ENCODE measurements around the gene MED29.
A peak's percentile ranks its signal among the peaks of the same experiment; 100 is the strongest.

Gene MED29

DNA sequence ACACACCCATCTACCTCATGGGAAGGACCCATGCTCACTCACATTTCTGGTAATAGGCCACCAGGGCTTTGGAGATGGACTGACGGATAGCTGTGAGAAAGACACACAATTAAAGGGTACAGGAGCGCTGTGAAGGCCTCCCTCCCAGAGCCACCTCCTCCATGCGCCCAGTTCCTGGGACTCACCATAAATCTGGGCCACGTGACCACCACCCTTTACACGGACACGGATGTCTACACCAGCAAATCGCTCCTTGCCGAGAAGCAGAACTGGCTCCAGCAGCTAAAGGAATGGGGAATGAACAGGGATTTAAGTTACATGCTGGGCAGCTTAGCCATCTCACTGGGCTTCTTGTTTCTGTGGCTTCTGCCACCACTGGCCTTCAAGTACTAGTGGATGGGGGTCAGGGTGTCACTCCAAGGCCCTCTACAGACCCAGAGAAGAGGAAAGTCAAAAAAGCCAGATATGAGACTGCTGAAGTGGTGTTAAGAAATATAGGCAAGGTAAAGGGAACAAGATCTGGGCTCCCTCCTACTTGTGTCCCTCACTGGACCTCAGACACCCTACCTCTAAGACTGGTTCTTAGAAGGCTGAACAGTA is 42.4 kb downstream of the MED29 start:
- no peak for DNase-seq

DNA sequence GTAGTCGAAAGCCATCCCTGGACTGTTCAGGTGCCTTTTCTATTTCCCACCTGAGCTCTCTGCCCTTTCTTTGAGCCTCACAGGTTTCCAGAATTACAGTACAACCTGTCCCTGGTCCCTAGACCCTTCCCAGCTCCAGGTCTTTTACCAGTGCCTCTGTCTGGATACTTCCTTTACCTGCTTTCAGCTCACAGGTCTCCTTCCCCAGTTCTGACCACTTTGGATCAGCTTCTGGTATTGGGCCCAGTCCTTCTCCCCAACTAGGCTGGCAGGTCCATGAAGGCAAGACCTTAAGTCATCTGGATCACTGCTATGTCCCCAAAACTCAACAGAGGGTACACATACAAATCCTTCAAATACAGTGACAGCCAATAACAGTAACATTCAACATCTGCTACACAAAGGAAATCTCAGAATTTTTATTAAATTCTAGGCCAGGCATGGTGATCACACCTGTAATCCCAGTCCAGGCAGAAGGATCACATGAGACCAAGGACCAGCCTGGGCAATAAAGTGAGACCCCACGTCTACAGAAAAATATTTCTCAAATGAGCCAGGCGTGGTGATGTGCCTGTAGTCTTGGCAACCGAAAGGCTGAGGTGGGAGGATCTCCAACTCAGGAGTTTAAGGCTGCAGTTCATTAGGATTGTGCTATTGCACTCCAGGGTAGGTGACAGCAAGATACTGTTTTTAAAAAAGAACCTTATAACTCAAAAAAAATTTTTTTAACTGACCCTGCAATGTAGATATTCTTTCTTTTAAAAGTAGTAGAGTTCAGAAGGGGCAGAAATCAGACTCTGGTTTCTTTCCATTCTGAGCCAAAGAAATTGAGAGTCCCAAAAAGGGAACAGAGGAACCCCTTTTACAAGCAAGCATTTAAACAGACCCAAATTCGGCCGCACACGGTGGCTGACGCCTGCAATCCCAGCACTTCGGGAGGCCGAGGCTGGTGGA is 43.2 kb downstream of the MED29 start:
- DNase-seq: no peak

GRCh38 chr19:39435499-39436349 is 44.5 kb downstream of the MED29 start, which contains the start of gene RPS16:
Gene RPS16, minus strand, starts transcription at chr19:39435949. Its CDS starts 54 bp downstream, at chr19:39435895.
- DNase-seq: peak; percentile 100

GRCh38 chr19:39436350-39436716 is 45.2 kb downstream of the MED29 start:
- DNase-seq: no peak

- DNase-seq: no peak
Observed at GRCh38 chr19:39438270-39438934, 47.2 kb downstream of the MED29 start.

DNA sequence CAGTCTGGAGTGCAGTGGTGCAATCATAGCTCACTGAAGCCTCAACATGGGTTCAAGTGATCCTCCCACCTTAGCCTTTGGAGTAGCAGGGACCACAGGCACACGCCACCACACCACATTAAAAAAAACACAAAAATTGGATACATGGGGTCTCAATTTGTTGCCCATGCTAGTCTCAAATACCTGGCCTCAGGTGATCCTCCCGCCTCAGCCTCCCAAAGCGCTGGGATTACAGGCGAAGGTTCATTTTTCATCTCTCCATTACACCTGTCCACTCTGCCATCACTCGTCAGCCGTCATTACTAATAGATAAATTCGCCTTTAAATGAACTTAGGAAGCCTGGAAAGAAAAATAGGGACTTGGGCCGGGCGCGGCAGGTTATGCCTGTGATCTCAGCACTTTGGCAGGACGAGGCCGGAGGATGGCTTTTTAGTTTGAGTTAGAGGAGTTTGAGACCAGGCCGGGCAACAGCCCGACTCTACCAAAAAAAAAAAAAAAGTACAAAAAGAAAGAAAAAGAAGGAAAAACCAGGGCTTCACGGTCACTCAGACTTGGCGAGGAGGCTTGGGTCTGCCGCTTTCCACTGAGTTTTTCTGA is 53.5 kb downstream of the MED29 start:
- DNase-seq: no peak

- peak; percentile 98 for DNase-seq
Observed at GRCh38 chr19:39445196-39446111, 54.3 kb downstream of the MED29 start, which contains the start of gene SUPT5H. Gene SUPT5H, plus strand, starts transcription at chr19:39445582. Its CDS starts 309 bp downstream, at chr19:39445891.

- DNase-seq: no peak
Observed at GRCh38 chr19:39446365-39447084, 55.3 kb downstream of the MED29 start.

GRCh38 chr19:39448271-39448670 is 57.1 kb downstream of the MED29 start:
- DNase-seq: no peak

DNA sequence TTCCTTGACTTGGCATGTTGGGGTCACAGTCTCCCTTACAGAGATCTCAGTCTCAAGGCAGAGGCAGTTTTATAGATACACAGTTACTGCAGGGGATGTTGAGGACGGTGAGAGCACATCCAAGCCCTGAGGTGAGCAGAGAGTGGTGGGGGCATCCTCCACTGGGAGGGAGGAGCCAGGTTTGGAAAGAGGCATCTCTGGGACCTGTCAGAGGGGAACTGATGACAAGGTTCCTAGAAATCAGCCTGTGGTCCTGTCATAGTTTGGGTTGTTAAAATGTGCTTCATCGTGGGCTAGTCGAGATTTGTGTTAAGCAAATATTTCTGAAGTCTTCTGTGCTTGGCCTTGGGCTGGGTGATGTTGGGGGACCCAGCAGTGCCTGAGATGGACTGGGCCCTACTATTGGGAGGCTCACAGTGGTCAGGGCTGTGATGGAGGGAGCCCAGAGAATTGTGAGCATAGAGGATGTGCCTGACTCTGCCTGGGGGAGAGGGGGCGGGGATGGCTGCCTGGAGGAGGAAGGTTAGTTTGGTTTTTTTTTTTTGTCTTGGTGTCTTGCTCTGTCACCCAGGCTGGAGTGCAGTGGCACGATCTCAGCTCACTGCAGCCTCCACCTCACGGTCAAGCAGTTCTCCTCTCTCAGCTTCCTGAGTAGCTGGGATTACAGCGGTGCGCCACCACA is 58.1 kb downstream of the MED29 start:
- DNase-seq: no peak
